Measurements from ENCODE around the gene MARCO. TPM values are rescaled to one million over a fixed set of nuclear protein-coding genes. Genes with fewer than 3 reads are reported as not detected.

MARCO gene
- total and polyA plus RNA-seq, 2 donors (not counting 1 experiment from before 2014, with no cell fraction given): 0.04 TPM; not detected in 1

DNA sequence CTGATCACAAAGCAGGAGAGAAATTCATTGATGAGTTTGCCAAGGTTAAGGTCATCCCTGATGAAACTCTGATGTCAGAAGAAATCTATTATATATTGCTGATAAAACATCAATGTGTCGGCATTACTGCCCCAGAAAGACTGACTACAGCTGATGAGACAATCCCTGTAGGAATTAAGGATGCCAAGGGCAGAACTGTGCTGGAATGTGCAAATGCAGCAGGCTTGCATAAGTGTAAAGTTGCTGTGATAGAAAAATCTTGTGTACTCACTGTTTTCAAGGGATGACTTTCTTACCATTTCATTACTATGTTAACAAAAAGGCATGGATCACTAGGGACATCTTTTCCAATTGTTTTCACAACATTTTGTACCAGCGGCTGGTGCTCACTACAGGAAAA, 19.7 kb upstream of the MARCO start:
- no peak overlapping the region for H3K4me2 ChIP-seq (replicated peaks; ENCODE audit: low read depth, low read length, poor library complexity, severe bottlenecking)
- CTCF ChIA-PET: no interaction called here
- no peak overlapping the region for H3K27ac ChIP-seq (ENCODE audit: low read length in 2 of 2)
- H2AFZ ChIP-seq (ENCODE audit: insufficient read depth, low read depth, low read length, poor library complexity, severe bottlenecking): no peak overlapping the region
- POLR2A ChIA-PET: no interaction called here
- no peaks in the 10 kb centered on the region for H3K79me2 ChIP-seq (ENCODE audit: control insufficient read depth, insufficient read depth, low read length)
- no peaks in the 10 kb centered on the region for H3K36me3 ChIP-seq (replicated peaks in 1 of 2; ENCODE audit: control extremely low read depth in 1 of 2, control insufficient read depth in 1 of 2, extremely low read depth in 1 of 2, insufficient read depth in 2 of 2, low read length in 1 of 2)
- Mint-ChIP-seq H3K9me3 (ENCODE audit: insufficient read depth) (no peaks in the 10 kb centered on the region), H3K27ac (no peak overlapping the region), H3K4me3 (no peak overlapping the region), H3K27me3 (peaks cover 25% of the 10 kb centered on the region), H3K4me1 (no peaks in the 10 kb centered on the region)
- TF ChIP-seq, protein P1, sequence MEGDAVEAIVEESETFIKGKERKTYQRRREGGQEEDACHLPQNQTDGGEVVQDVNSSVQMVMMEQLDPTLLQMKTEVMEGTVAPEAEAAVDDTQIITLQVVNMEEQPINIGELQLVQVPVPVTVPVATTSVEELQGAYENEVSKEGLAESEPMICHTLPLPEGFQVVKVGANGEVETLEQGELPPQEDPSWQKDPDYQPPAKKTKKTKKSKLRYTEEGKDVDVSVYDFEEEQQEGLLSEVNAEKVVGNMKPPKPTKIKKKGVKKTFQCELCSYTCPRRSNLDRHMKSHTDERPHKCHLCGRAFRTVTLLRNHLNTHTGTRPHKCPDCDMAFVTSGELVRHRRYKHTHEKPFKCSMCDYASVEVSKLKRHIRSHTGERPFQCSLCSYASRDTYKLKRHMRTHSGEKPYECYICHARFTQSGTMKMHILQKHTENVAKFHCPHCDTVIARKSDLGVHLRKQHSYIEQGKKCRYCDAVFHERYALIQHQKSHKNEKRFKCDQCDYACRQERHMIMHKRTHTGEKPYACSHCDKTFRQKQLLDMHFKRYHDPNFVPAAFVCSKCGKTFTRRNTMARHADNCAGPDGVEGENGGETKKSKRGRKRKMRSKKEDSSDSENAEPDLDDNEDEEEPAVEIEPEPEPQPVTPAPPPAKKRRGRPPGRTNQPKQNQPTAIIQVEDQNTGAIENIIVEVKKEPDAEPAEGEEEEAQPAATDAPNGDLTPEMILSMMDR (IDR thresholded peaks at IDR 0.05): no peak
- no peak for TF ChIP-seq EZH2 (IDR thresholded peaks at IDR 0.05; ENCODE audit: borderline replicate concordance, insufficient read depth, low read depth, low read length, poor library complexity, severe bottlenecking)
- DNase-seq (no peak), ATAC-seq (ENCODE audit: low read depth) (no peak)
- WGBS (ENCODE audit: insufficient coverage): 92% methylated on average over 2 of the region's 2 CpGs
- H3K27me3 ChIP-seq (replicated peaks in 1 of 4; ENCODE audit: control extremely low read depth in 1 of 4, control insufficient read depth in 3 of 4, insufficient read depth in 4 of 4, low read length in 3 of 4): peaks cover 0 to 4% (median 2%) of the 10 kb centered on the region in 4 experiments
- no peak overlapping the region for H3K4me3 ChIP-seq (ENCODE audit: control extremely low read depth in 1 of 5, extremely low read depth in 1 of 5, insufficient read depth in 1 of 5, low read depth in 2 of 5, low read length in 4 of 5)
- no peaks in the 10 kb centered on the region for H3K9me3 ChIP-seq (ENCODE audit: control extremely low read depth in 1 of 3, control insufficient read depth in 2 of 3, insufficient read depth in 1 of 3, low read length in 2 of 3)
- H3K9ac ChIP-seq (ENCODE audit: low read length): no peak overlapping the region
- intact Hi-C loops (cut with micrococcal nuclease): no loop called here
- H3K4me1 ChIP-seq (ENCODE audit: control insufficient read depth in 2 of 2, insufficient read depth in 2 of 2, low read length in 2 of 2): no peaks in the 10 kb centered on the region
- H4K20me1 ChIP-seq (ENCODE audit: control insufficient read depth, insufficient read depth, low read length, poor library complexity, severe bottlenecking): no peaks in the 10 kb centered on the region

- no peak overlapping the region for H3K27ac Mint-ChIP-seq
- ChIA-PET POLR2A (no interaction called here), CTCF (no interaction called here)
- H3K4me3 Mint-ChIP-seq: no peak overlapping the region
- Histone ChIP-seq H3K9me3 (ENCODE audit: control extremely low read depth in 1 of 3, control insufficient read depth in 2 of 3, insufficient read depth in 1 of 3, low read length in 2 of 3) (no peaks in the 10 kb centered on the region), H4K20me1 (ENCODE audit: control insufficient read depth, insufficient read depth, low read length, poor library complexity, severe bottlenecking) (no peaks in the 10 kb centered on the region), H2AFZ (ENCODE audit: insufficient read depth, low read depth, low read length, poor library complexity, severe bottlenecking) (no peak overlapping the region), H3K27me3 (replicated peaks in 1 of 4; ENCODE audit: control extremely low read depth in 1 of 4, control insufficient read depth in 3 of 4, insufficient read depth in 4 of 4, low read length in 3 of 4) (peaks cover 0 to 4% (median 2%) of the 10 kb centered on the region in 4 experiments), H3K4me1 (ENCODE audit: control insufficient read depth in 2 of 2, insufficient read depth in 2 of 2, low read length in 2 of 2) (no peaks in the 10 kb centered on the region), H3K9ac (ENCODE audit: low read length) (no peak overlapping the region), H3K27ac (ENCODE audit: low read length in 2 of 2) (no peak overlapping the region), H3K79me2 (ENCODE audit: control insufficient read depth, insufficient read depth, low read length) (no peaks in the 10 kb centered on the region), H3K4me2 (replicated peaks; ENCODE audit: low read depth, low read length, poor library complexity, severe bottlenecking) (no peak overlapping the region), H3K4me3 (ENCODE audit: control extremely low read depth in 1 of 5, extremely low read depth in 1 of 5, insufficient read depth in 1 of 5, low read depth in 2 of 5, low read length in 4 of 5) (no peak overlapping the region), H3K36me3 (replicated peaks in 1 of 2; ENCODE audit: control extremely low read depth in 1 of 2, control insufficient read depth in 1 of 2, extremely low read depth in 1 of 2, insufficient read depth in 2 of 2, low read length in 1 of 2) (no peaks in the 10 kb centered on the region)
- H3K9me3 Mint-ChIP-seq (ENCODE audit: insufficient read depth): no peaks in the 10 kb centered on the region
- peaks cover 22% of the 10 kb centered on the region for H3K27me3 Mint-ChIP-seq
- intact Hi-C loops (cut with micrococcal nuclease): no loop called here
- no CpG with 5 or more reads among the region's 1 CpG for WGBS (ENCODE audit: insufficient coverage)
- ATAC-seq (ENCODE audit: low read depth) (no peak), DNase-seq (no peak)
- no peaks in the 10 kb centered on the region for H3K4me1 Mint-ChIP-seq
- TF ChIP-seq, protein P1 (IDR thresholded peaks at IDR 0.05): no peak
- TF ChIP-seq EZH2 (IDR thresholded peaks at IDR 0.05; ENCODE audit: borderline replicate concordance, insufficient read depth, low read depth, low read length, poor library complexity, severe bottlenecking): no peak
Observed at GRCh38 chr2:118923371-118923770, 18.6 kb upstream of the MARCO start.

Measured in B cell (primary cell).